ENCODE data around the gene HS2ST1. TPM values are rescaled to one million over a fixed set of nuclear protein-coding genes. Genes with fewer than 3 reads are reported as not detected.

HS2ST1 gene
- polyA plus RNA-seq, 1 donor (not counting 4 experiments of a cell fraction or from before 2014, with no cell fraction given), result 18.7 TPM

DNA sequence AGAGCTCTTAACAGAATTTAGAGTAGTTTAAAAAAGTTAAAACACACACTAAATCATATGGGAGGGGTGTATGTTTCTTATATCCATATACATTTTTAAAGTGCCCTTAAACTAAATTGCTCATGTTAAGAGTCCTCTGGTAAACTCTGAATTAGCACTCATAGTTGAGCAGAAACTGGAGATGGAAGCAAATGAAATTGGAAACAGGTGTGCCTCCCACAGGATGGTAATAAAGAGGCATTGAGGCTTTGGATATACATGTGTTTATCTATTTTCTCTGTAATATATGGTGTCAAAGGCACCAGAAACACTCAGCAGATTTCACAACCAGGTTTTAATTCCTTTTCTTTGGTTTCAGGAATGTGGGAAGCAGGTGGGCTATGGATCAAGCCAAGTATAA, 188.6 kb downstream of the HS2ST1 start:
- no peak overlapping the region for H3K27ac ChIP-seq (ENCODE audit: control insufficient read depth, insufficient read depth, low read length)
- H3K27me3 ChIP-seq (ENCODE audit: control insufficient read depth, extremely low read depth, insufficient read depth, low read length), result no peaks in the 10 kb centered on the region
- H2AFZ ChIP-seq (ENCODE audit: control insufficient read depth, low read length), result no peak overlapping the region
- H3K79me2 ChIP-seq (ENCODE audit: control insufficient read depth, insufficient read depth, low read length), result no peaks in the 10 kb centered on the region
- no peaks in the 10 kb centered on the region for H3K9me1 ChIP-seq (ENCODE audit: control insufficient read depth, extremely low read depth, insufficient read depth, low read length)
- H3K4me1 ChIP-seq (ENCODE audit: control insufficient read depth, extremely low read depth, insufficient read depth, low read length), result peaks cover 10% of the 10 kb centered on the region
- TF ChIP-seq EZH2 (IDR thresholded peaks at IDR 0.05; ENCODE audit: low read length), result no peak
- TF ChIP-seq, protein P1, sequence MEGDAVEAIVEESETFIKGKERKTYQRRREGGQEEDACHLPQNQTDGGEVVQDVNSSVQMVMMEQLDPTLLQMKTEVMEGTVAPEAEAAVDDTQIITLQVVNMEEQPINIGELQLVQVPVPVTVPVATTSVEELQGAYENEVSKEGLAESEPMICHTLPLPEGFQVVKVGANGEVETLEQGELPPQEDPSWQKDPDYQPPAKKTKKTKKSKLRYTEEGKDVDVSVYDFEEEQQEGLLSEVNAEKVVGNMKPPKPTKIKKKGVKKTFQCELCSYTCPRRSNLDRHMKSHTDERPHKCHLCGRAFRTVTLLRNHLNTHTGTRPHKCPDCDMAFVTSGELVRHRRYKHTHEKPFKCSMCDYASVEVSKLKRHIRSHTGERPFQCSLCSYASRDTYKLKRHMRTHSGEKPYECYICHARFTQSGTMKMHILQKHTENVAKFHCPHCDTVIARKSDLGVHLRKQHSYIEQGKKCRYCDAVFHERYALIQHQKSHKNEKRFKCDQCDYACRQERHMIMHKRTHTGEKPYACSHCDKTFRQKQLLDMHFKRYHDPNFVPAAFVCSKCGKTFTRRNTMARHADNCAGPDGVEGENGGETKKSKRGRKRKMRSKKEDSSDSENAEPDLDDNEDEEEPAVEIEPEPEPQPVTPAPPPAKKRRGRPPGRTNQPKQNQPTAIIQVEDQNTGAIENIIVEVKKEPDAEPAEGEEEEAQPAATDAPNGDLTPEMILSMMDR (optimal IDR thresholded peaks at IDR 0.05 in 1 of 3, IDR thresholded peaks at IDR 0.05 in 1 of 3, conservative IDR thresholded peaks at IDR 0.05 in 1 of 3; ENCODE audit: extremely low read depth in 1 of 3, insufficient read depth in 2 of 3, low read length in 3 of 3), result no peak
- no peaks in the 10 kb centered on the region for H3K36me3 ChIP-seq (ENCODE audit: control insufficient read depth in 2 of 2, extremely low read depth in 1 of 2, insufficient read depth in 2 of 2, low read length in 2 of 2)
- no peaks in the 10 kb centered on the region for H4K20me1 ChIP-seq (ENCODE audit: control insufficient read depth, extremely low read depth, insufficient read depth, low read length)
- DNase-seq (ENCODE audit: low read depth, low spot score), result no peak
- H3K4me3 ChIP-seq (ENCODE audit: control insufficient read depth in 2 of 3, extremely low read depth in 1 of 3, insufficient read depth in 2 of 3, low read depth in 1 of 3, low read length in 3 of 3), result no peak overlapping the region
- H3K9ac ChIP-seq (ENCODE audit: control insufficient read depth, extremely low read depth, insufficient read depth, low read length), result no peak overlapping the region
- no peaks in the 10 kb centered on the region for H3K9me3 ChIP-seq (ENCODE audit: control insufficient read depth, low read depth, low read length)
- FAIRE-seq, result no peak
- no peak overlapping the region for H3K4me2 ChIP-seq (ENCODE audit: control insufficient read depth, extremely low read depth, insufficient read depth, low read depth, low read length)
- dilution Hi-C loops (cut with MboI; ENCODE audit: extremely low pct_ligation_motif_present, low sequenced_read_pairs), result no loop called here

- H3K4me3 ChIP-seq (ENCODE audit: control insufficient read depth in 2 of 3, extremely low read depth in 1 of 3, insufficient read depth in 2 of 3, low read depth in 1 of 3, low read length in 3 of 3), result no peak overlapping the region
- no peaks in the 10 kb centered on the region for H3K36me3 ChIP-seq (ENCODE audit: control insufficient read depth in 2 of 2, extremely low read depth in 1 of 2, insufficient read depth in 2 of 2, low read length in 2 of 2)
- H3K9ac ChIP-seq (ENCODE audit: control insufficient read depth, extremely low read depth, insufficient read depth, low read length), result no peak overlapping the region
- no peaks in the 10 kb centered on the region for H3K27me3 ChIP-seq (ENCODE audit: control insufficient read depth, extremely low read depth, insufficient read depth, low read length)
- no peak for FAIRE-seq
- dilution Hi-C loops (cut with MboI; ENCODE audit: extremely low pct_ligation_motif_present, low sequenced_read_pairs), result no loop called here
- no peak for DNase-seq (ENCODE audit: low read depth, low spot score)
- H3K27ac ChIP-seq (ENCODE audit: control insufficient read depth, insufficient read depth, low read length), result no peak overlapping the region
- H3K9me1 ChIP-seq (ENCODE audit: control insufficient read depth, extremely low read depth, insufficient read depth, low read length), result no peaks in the 10 kb centered on the region
- H3K4me1 ChIP-seq (ENCODE audit: control insufficient read depth, extremely low read depth, insufficient read depth, low read length), result peaks cover 10% of the 10 kb centered on the region
- no peaks in the 10 kb centered on the region for H4K20me1 ChIP-seq (ENCODE audit: control insufficient read depth, extremely low read depth, insufficient read depth, low read length)
- H3K4me2 ChIP-seq (ENCODE audit: control insufficient read depth, extremely low read depth, insufficient read depth, low read depth, low read length), result no peak overlapping the region
- no peaks in the 10 kb centered on the region for H3K9me3 ChIP-seq (ENCODE audit: control insufficient read depth, low read depth, low read length)
- TF ChIP-seq, protein P1 (optimal IDR thresholded peaks at IDR 0.05 in 1 of 3, IDR thresholded peaks at IDR 0.05 in 1 of 3, conservative IDR thresholded peaks at IDR 0.05 in 1 of 3; ENCODE audit: extremely low read depth in 1 of 3, insufficient read depth in 2 of 3, low read length in 3 of 3), result no peak
- H2AFZ ChIP-seq (ENCODE audit: control insufficient read depth, low read length), result no peak overlapping the region
- H3K79me2 ChIP-seq (ENCODE audit: control insufficient read depth, insufficient read depth, low read length), result no peaks in the 10 kb centered on the region
These were observed 189.7 kb downstream of the HS2ST1 start for GRCh38 chr1:87104140-87104539.

Measured in keratinocyte (primary cell).